ENCODE measurements around the gene POLR3E.

POLR3E gene

GRCh38 chr16:22314661-22315626 is 17.7 kb downstream of the POLR3E start:
- no peak for DNase-seq (ENCODE audit: insufficient read length, low spot score)
- no peak for FAIRE-seq

GRCh38 chr16:22315979-22316378 is 18.8 kb downstream of the POLR3E start:
- DNase-seq (ENCODE audit: insufficient read length, low spot score) (no peak), FAIRE-seq (no peak)

GRCh38 chr16:22316411-22316811 is 19.2 kb downstream of the POLR3E start:
- no peak for DNase-seq (ENCODE audit: insufficient read length, low spot score)
- no peak for FAIRE-seq

- no peak for FAIRE-seq
- no peak for DNase-seq (ENCODE audit: insufficient read length, low spot score)
Measured at GRCh38 chr16:22317001-22317530, 19.9 kb downstream of the POLR3E start.

GRCh38 chr16:22317625-22318024 is 20.4 kb downstream of the POLR3E start:
- DNase-seq (ENCODE audit: insufficient read length, low spot score) (no peak), FAIRE-seq (no peak)

GRCh38 chr16:22318690-22319358 is 21.6 kb downstream of the POLR3E start:
- DNase-seq (ENCODE audit: insufficient read length, low spot score), result peak; percentile 29
- no peak for FAIRE-seq

- DNase-seq (ENCODE audit: insufficient read length, low spot score) (no peak), FAIRE-seq (no peak)
Measured at GRCh38 chr16:22320572-22321339, 23.5 kb downstream of the POLR3E start.

- peak; percentile 79 for DNase-seq (ENCODE audit: insufficient read length, low spot score)
- peak; percentile 94 for FAIRE-seq
Measured at GRCh38 chr16:22321340-22322001, 24.3 kb downstream of the POLR3E start.

- no peak for FAIRE-seq
Measured at GRCh38 chr16:22322021-22322471, 24.8 kb downstream of the POLR3E start.

GRCh38 chr16:22322741-22323140 is 25.5 kb downstream of the POLR3E start:
- FAIRE-seq, result no peak
- no peak for DNase-seq (ENCODE audit: insufficient read length, low spot score)

More at GRCh38 chr16:22322021-22322471, 24.8 kb downstream of the POLR3E start:
- no peak for DNase-seq (ENCODE audit: insufficient read length, low spot score)

GRCh38 chr16:22323173-22323958 is 26.2 kb downstream of the POLR3E start:
- DNase-seq (ENCODE audit: insufficient read length, low spot score), result no peak
- FAIRE-seq, result no peak

- DNase-seq (ENCODE audit: insufficient read length, low spot score) (no peak), FAIRE-seq (no peak)
Measured at GRCh38 chr16:22323959-22324786, 27.0 kb downstream of the POLR3E start.

- DNase-seq (ENCODE audit: insufficient read length, low spot score), result no peak
- no peak for FAIRE-seq
Measured at GRCh38 chr16:22324787-22325597, 27.8 kb downstream of the POLR3E start.

GRCh38 chr16:22325598-22326368 is 28.6 kb downstream of the POLR3E start:
- DNase-seq (ENCODE audit: insufficient read length, low spot score), result no peak
- no peak for FAIRE-seq

- DNase-seq (ENCODE audit: insufficient read length, low spot score) (no peak), FAIRE-seq (no peak)
Measured at GRCh38 chr16:22326369-22326652, 29.1 kb downstream of the POLR3E start.

GRCh38 chr16:22326771-22327445 is 29.7 kb downstream of the POLR3E start:
- no peak for FAIRE-seq
- no peak for DNase-seq (ENCODE audit: insufficient read length, low spot score)

- FAIRE-seq (no peak), DNase-seq (ENCODE audit: insufficient read length, low spot score) (no peak)
Measured at GRCh38 chr16:22327446-22327775, 30.2 kb downstream of the POLR3E start.
